Measurements from ENCODE around the gene PERCC1. TPM values are rescaled to one million over a fixed set of nuclear protein-coding genes. Genes with fewer than 3 reads are reported as not detected.

PERCC1 gene
- total RNA-seq, 6 donors from 2014 or later = 0.27 to 2.2 TPM; not detected in 4

- no peaks in the 10 kb centered on the region for H3K9me3 ChIP-seq
- H3K27me3 ChIP-seq = no peaks in the 10 kb centered on the region
- no peak within 1 kb of the TSS for H3K27ac ChIP-seq
- ATAC-seq (ENCODE audit: low FRiP score in 2 of 2) = no peak
- 73 to 79% methylated on average over 9 to 26 of the region's 27 CpGs for whole genome bisulfite sequencing, 2 donors
- TF ChIP-seq CTCF (IDR thresholded peaks at IDR 0.05) (no peak), POLR2A (IDR thresholded peaks at IDR 0.05) (no peak), POLR2AphosphoS5 (IDR thresholded peaks at IDR 0.05) (no peak), EP300 (IDR thresholded peaks at IDR 0.05) (no peak)
- DNase-seq = peak in 1 of 2 donors; percentile 81
- H3K4me3 ChIP-seq = no peak within 1 kb of the TSS
- H3K36me3 ChIP-seq = peaks cover 4 to 39% (median 34%) of the 10 kb centered on the region in 4 donors
- no peaks in the 10 kb centered on the region for H3K4me1 ChIP-seq
These were observed 13.3 kb downstream of the PERCC1 start, which contains the start of gene CCDC154 for GRCh38 chr16:1443980-1444729. Gene CCDC154, minus strand, starts transcription at chr16:1444556. Its CDS starts 234 bp downstream, at chr16:1444322.

- 84 to 88% methylated on average over 43 to 48 of the region's 48 CpGs for WGBS, 2 donors
- no peaks in the 10 kb centered on the region for H3K4me1 ChIP-seq
- ATAC-seq (ENCODE audit: low FRiP score in 2 of 2) = no peak
- no peak for TF ChIP-seq POLR2A (IDR thresholded peaks at IDR 0.05)
- no peak for TF ChIP-seq EP300 (IDR thresholded peaks at IDR 0.05)
- TF ChIP-seq POLR2AphosphoS5 (IDR thresholded peaks at IDR 0.05) = no peak
- no peak for TF ChIP-seq CTCF (IDR thresholded peaks at IDR 0.05)
- no peaks in the 10 kb centered on the region for H3K27me3 ChIP-seq
- H3K27ac ChIP-seq = no peak overlapping the region
- no peak overlapping the region for H3K4me3 ChIP-seq
- H3K36me3 ChIP-seq = peaks cover 4 to 47% (median 39%) of the 10 kb centered on the region in 4 donors
- no peaks in the 10 kb centered on the region for H3K9me3 ChIP-seq
- peak in 1 of 2 donors; percentile 78 for DNase-seq
These were observed 14.0 kb downstream of the PERCC1 start for GRCh38 chr16:1444730-1445517.

GRCh38 chr16:1445518-1446203 is 14.8 kb downstream of the PERCC1 start:
- H3K36me3 ChIP-seq = peaks cover 4 to 54% (median 45%) of the 10 kb centered on the region in 4 donors

More at GRCh38 chr16:1445518-1446203, 14.8 kb downstream of the PERCC1 start:
- no peaks in the 10 kb centered on the region for H3K4me1 ChIP-seq
- DNase-seq (peak in 1 of 2 donors; percentile 78), ATAC-seq (ENCODE audit: low FRiP score in 2 of 2) (no peak)
- H3K9me3 ChIP-seq = no peaks in the 10 kb centered on the region
- 97 to 100% methylated on average over 6 to 9 of the region's 25 CpGs for WGBS, 2 donors
- no peak for TF ChIP-seq CTCF (IDR thresholded peaks at IDR 0.05)
- TF ChIP-seq POLR2A (IDR thresholded peaks at IDR 0.05) = no peak
- no peak for TF ChIP-seq POLR2AphosphoS5 (IDR thresholded peaks at IDR 0.05)
- no peak for TF ChIP-seq EP300 (IDR thresholded peaks at IDR 0.05)
- no peaks in the 10 kb centered on the region for H3K27me3 ChIP-seq
- H3K4me3 ChIP-seq = no peak overlapping the region
- H3K27ac ChIP-seq = no peak overlapping the region
